ENCODE data around the gene C1orf21.

- TF ChIP-seq CTCF (IDR thresholded peaks at IDR 0.05) (no peak), POLR2A (IDR thresholded peaks at IDR 0.05) (no peak)
Observed at GRCh38 chr1:184577319-184577718, 190.5 kb downstream of the C1orf21 start.

Measured in Peyer's patch (tissue), 4 donors.